HG02623 (cell line): ENCODE measurements around the gene CSNK1A1L.

ENCODE experiments used
- ATAC-seq: cut with Tn5 transposase; IDR thresholded peaks from one replicate; pipeline ENCODE4 v1.9.1; 2021; ENCODE audit warnings: moderate library complexity; ENCODE audit not compliant: unreplicated experiment

Gene CSNK1A1L

GRCh38 chr13:37105251-37105714 is at the start of gene CSNK1A1L:
Gene CSNK1A1L (minus strand): TSS chr13:37105664. CDS start chr13:37105256, 408 bp downstream.
- no peak for ATAC-seq

DNA sequence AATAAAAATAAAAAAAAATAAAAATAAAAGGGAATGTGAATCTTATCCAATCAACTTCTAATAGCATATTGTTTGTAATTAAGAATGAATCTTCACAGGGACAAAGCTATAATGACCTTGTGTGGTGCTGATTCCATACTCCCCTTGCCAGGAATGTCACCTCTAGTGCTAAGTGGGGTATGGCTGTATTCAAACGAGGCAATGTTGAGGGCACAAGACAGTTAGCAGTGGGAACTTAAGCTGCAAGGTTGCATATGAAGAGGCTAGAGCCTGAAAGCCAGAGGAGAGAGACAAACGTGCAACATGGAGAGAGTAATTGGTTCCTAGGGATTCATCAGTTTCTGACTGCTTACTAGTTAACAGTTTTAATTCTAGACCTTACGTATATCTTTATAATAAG is 43.9 kb upstream of the CSNK1A1L start:
- no peak for ATAC-seq

DNA sequence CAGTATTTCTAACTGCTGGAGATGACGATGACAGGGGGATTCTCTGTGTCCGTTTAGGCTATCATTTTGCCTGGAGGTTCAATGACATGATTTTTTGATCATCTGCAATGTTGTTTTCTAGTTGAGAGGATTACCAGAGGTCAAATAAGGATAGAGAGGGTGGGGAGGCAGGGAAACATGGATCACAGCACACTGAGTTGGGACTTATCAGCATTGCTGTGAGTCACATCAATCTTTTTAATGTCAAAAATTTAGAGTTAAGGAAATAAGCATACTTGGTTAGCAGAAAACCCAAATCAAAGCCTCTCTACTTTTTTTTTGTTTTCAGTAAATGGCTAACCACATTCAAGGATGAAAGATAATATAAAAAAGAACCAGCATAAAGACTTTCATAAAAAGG is 43.0 kb upstream of the CSNK1A1L start:
- no peak for ATAC-seq

- ATAC-seq = no peak
Observed at GRCh38 chr13:37144661-37145060, 39.2 kb upstream of the CSNK1A1L start.

DNA sequence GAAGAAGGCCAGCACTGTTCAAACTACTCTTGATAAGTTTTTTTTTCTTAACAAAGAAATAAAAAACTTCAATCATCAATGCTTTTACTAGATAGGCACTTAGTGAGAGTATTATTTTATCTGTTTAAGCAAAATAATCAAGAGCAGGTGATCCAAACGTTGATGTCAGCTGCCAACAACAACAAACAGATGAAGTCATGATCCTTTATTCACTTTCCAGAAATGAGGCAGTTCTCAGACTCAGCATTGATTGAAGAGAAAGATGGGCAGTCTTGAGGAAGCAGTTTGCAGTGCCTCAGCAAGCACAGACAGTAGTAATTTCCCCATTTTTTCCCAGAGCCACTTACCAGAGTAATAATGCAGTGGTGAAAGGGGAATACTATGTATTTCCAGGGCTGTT is 38.4 kb upstream of the CSNK1A1L start:
- ATAC-seq = no peak

- ATAC-seq = no peak
Observed at GRCh38 chr13:37142877-37143276, 37.4 kb upstream of the CSNK1A1L start.

GRCh38 chr13:37141011-37141410 is 35.5 kb upstream of the CSNK1A1L start:
- ATAC-seq = no peak

- ATAC-seq = no peak
Observed at GRCh38 chr13:37139356-37139755, 33.9 kb upstream of the CSNK1A1L start.

- ATAC-seq = no peak
Observed at GRCh38 chr13:37138926-37139325, 33.5 kb upstream of the CSNK1A1L start.

DNA sequence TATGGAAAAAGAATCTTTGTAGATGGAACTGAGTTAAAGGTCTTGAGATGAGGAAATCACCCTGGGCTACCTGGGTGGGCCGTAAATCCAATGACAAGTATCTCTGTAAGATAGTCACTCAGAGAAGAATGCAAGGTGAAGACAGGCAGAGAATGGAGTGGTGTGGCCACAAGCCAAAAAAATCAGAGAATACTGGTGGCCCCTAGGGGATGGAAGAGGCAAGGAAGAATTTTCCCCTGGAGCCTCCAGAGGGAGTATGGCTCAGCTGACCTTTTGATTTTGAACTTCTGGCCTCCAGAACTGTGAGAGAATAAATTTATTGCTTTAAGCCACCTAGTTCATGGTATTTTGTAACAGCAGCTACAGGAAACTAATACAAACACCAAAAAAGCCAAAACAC is 32.7 kb upstream of the CSNK1A1L start:
- ATAC-seq = no peak

GRCh38 chr13:37136633-37137032 is 31.2 kb upstream of the CSNK1A1L start:
- ATAC-seq = no peak

GRCh38 chr13:37136187-37136586 is 30.7 kb upstream of the CSNK1A1L start:
- ATAC-seq = no peak

DNA sequence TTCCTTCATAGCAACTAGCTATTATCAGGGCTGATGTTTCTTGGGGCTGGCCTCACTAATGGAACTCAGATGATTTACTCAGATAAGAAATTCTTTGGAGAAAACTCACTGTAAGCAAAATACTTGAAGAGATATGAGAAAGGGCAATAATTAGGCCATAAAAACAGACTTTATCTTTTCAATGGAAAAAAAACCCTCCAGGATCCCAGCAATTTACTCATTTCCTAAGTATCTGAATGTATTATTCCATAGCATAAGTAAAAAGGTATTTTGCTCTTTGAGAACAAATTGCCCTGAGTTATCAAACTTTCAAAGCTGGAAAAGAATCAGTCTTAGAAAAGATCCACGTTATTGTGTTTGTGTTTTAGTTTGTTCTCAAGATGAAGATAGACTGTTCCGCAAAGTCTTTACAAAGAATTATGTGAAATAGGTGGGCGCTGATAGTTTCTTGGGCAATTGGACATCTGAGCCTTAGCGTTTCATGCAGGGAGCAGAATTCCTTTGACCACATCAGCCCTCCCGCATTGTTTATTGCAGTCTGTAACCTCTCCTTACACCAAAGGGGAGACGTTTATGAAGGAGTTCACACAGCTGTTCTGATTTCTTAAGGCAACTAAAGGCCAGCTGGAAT is 29.1 kb upstream of the CSNK1A1L start:
- no peak for ATAC-seq

DNA sequence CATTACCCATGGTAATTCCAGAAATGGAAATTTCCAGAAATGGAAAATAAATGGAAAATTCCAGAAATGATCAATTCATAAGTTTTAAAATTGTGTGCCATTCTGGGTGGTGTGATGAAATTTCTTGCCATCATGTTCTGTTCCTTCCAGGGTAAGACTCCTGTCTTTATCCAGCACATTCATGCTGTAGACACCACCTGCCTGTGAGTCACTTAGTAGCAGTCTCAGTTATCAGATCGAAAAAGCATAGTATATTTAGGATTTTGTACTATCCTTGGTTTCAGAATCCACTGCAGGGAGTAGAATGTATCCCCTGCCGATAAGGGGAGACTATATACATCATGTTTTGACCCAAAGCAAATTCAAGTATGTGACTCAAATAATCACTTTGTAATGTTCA is 26.7 kb upstream of the CSNK1A1L start:
- no peak for ATAC-seq

DNA sequence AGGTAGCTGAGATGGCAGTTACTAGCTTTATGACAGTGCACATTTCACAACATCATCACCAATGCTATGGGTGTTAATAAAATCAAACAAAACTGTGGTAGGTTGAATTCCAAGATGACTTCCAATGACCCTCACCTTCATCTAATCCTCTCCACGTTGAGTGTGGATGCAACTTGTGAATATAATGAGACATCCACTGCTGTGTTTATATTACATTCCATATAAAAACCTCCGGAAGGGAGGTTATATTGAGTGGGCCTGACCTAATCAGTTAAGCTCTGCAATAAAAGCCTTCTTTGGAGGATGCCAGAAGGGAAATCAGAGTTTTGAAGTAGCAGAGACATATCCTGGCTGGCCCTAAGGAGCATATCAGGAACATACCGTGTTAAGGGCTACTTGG is 25.6 kb upstream of the CSNK1A1L start:
- no peak for ATAC-seq

GRCh38 chr13:37129866-37130265 is 24.4 kb upstream of the CSNK1A1L start:
- no peak for ATAC-seq

DNA sequence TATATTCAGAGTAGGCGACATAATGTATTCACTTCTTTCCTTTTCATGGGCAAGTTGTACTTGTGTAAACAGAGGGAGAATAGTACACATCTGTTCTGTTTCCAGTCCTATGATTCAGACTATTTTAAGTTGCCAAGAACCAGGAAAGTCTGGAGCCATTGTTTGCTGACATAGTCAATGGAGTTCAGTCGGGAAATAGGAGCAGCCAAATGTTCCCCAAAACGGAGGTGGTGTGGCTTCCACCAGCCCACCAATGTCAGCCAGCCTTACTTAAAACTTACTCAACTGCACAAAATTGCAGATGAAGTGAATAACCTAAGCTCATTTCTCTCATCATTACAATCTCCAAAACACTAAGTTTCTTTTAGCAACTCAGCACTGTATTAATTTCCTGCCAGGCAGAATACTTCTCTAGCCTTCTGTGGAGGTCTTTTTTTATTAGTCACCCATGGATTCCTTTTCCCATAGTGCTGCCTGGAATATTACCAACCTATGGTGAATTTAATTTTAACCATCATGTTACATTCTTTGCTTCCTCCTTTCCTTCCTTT is 22.3 kb upstream of the CSNK1A1L start:
- no peak for ATAC-seq

- ATAC-seq = no peak
Observed at GRCh38 chr13:37123337-37123736, 17.9 kb upstream of the CSNK1A1L start.

DNA sequence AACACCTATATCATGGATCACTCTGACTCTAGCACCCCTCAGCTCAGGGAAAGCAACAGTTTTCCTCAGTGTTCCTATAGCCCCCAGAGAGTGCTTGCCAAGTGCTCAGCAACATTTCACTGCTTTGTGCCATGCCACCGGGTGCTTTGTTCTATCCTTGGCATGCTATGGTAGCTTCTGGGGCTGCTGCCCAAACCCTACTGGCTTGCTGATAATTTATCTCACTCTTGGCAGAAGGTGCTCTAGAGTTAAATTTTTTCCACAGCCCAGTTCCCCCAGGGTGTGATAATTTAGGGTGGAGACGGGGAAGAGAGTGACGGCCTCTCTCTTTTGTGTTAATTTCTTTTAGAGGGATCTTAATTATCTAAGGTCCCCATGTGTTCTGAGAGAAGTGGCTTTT is 12.6 kb upstream of the CSNK1A1L start:
- ATAC-seq = no peak

- no peak for ATAC-seq
Observed at GRCh38 chr13:37114250-37114649, 8.8 kb upstream of the CSNK1A1L start.

GRCh38 chr13:37113534-37113933 is 8.1 kb upstream of the CSNK1A1L start:
- no peak for ATAC-seq

- ATAC-seq = no peak
Observed at GRCh38 chr13:37109051-37109678, 3.7 kb upstream of the CSNK1A1L start.

DNA sequence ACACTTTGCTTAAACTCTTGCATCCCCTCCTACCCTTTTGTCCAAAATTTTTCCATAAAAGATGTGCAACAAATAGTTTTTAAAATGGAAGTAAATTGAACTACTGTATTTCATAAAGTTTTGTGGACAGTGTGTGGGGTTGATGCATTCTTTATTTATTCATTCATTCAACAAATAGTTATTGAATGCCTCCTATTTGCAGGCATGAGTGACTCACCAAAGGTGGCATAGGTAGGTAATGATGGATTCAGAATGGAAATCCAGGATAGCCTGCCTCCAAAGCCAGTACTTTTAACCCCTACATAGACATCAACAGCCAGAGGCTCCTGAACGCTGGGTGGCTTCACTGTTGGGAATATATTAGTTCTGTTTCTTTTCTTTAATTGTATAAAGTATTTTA is 2.4 kb upstream of the CSNK1A1L start:
- ATAC-seq = no peak
